GM19452 (cell line): Measurements from ENCODE around the gene GULP1.
"Not testable (repeated sequence)": the region's sequence is repeated elsewhere in the genome, so short reads cannot be mapped to it uniquely, and the experiment has no call there.

ENCODE experiments used
- ATAC-seq: cut with Tn5 transposase; IDR thresholded peaks from one replicate; pipeline ENCODE4 v1.9.1; 2021; ENCODE audit not compliant: unreplicated experiment

Gene GULP1

DNA sequence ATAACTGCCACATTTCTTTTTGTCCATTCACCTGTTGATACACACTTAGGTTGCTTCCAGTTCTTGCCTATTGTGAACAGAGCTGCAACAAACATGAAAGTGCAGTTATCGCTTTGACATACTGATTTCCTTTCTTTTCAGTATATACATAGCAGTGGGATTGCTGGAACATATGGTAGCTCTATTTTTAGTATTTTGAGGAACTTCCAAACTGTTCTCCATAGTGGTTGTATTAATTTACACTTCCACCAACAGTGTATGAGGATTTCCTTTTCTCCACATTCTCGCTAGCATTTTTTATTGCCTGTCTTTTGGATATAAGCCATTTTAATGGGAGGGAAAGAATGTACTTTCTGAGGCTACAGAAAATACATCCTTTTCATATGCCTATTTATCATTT is 167.4 kb downstream of the GULP1 start:
- ATAC-seq = no peak

DNA sequence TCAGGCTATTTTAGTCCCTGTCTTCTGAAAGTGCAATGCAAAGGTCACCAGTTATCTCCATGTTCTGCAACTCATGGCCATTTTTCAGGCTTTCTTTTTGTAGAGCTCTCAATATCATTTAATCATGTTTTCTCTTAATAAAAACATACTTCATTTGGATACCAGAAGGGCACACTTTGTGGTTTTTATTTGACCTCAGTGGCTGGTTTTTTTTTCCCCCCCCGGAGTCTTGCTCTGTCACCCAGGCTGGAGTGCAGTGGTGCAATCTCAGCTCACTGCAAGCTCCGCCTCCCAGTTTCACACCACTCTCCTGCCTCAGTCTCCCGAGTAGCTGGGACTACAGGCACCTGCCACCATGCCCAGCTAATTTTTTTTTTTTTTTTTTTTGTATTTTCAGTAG is 174.4 kb downstream of the GULP1 start:
- ATAC-seq = not testable (repeated sequence)

DNA sequence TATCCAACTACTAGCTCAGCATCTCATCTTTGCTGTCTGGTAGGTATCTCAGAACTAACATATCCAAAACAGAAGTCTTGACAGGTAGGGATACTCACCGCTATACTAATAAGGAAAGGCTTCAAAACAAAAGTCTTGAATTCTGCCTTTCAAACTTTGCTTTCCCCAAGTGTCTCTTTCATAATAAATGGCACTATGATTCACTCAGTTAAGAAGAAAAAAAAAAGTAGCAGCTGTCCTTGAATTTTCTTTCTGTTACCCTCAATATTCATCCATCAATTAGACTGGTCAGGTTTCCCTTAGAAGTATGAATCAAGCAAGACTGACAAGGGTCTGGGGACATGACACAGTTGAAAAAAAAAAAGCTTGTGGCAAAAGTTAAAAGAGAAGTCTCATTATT is 175.1 kb downstream of the GULP1 start:
- no peak for ATAC-seq

DNA sequence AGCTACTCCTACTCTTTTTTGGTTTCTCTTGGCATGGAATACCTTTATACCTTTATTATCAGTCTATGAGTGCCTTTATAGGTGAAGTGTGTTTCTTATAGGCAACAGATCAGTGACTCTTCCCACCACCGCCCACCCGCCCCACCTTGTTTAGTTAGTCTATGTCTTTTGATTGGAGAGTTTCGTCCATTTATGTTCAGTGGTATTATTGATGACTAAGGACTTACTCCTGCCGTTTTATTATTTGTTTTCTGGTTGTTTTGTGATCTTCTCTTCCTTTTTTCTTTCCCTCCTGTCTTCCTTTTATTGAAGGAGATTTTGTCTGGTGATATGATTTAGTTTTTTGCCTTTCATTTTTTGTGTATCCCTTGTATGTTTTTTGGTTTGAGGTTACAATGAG is 179.5 kb downstream of the GULP1 start:
- ATAC-seq = no peak

DNA sequence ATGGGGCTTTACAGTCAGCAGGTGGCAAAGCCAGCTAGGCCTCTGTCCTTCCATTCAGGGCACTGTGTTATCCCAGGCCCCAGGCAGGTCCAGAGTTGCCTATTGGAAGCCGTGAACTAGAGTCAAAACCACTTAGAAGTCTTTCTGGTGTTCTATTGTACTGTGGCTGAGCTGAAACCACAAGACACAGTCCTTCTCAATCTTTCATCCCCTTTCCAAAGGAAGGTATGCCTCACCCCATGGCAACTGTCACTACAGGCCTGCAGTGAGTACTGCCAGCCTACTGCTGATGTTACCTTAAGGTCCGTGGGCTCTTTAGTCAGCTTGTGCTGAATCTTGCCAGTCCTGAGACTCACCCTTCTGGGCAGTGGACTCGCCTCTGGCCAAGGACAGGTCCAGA is 181.6 kb downstream of the GULP1 start:
- ATAC-seq = no peak

DNA sequence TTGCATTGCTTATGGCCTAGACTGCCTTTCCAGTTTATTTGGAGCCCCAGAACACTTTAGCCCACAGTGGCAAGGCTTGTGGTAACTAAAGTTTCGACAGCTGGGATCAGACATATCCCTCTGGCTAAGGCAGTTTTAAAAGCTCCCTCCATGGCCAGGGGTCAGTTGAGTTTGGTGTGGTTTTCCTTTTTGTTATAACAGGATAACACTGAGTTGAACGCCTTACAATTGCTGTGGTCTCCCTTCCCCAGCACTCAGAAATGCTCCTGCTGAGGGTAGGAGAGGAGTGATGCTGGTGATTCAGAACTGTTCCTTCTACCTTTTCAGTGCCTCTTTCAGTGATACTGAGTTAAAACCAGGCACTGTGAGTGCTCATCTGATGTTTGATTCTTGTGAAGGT is 182.6 kb downstream of the GULP1 start:
- no peak for ATAC-seq

DNA sequence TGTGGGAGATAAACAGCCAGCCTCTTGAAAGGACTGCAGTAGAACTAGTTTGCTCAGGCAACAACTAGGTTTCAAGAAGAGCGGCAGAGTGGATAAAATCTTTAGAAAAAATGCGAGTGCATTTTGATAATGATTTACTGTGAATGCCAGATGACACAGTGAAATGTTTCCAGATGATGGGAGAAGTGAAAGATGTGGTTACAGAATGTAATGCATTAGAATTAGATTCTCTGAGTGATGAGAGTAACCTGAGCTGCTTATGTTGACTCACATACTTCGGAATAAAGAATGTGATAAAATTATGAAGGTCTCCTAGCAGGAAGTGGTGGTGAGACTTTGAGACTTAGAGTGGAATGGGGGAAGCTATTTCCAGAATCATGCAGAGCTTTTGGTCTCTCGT is 184.3 kb downstream of the GULP1 start:
- ATAC-seq = no peak

DNA sequence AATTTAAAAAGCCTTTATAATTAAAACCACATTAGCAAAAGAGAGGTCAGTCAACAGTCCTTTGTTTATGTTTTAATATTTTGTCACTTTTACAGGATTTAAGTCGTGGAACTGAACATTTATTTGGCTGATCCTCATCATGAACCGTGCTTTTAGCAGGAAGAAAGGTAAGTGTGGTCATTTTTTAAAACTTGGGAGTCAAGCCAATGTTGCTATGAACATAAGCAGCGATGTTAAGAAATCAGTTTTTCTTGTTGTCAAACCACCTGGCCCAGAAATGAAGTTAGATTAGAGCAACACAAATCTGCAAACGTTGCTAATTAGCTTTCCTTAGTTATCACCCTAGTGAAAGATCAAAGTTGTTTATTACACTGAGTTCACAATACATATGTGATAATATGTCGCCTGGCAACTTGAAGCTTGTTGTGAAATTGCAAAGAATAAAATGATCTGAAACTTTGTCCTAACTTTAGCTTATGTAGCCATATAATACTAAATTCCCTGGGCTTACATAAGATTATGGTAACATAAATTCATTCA is 186.0 kb downstream of the GULP1 start:
- ATAC-seq = no peak

DNA sequence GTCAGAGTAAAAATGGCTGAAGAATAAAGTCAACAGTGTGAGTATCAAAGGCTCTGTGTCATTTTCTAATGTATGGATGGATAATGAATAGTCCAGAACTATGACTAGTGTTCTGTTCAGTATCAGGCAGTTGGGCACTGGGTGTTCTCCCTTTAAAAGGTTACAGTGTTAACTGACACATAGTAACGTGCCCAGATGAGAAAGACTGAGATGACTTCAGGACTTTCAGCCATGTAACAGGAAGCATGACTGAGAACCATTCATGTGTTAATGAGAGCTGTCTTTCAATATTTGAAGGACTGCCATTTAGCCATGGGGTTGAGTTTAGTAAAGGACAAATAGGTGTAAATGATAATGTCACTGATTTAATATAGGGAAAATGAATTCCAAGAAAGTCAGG is 187.1 kb downstream of the GULP1 start:
- peak; percentile 95 for ATAC-seq

DNA sequence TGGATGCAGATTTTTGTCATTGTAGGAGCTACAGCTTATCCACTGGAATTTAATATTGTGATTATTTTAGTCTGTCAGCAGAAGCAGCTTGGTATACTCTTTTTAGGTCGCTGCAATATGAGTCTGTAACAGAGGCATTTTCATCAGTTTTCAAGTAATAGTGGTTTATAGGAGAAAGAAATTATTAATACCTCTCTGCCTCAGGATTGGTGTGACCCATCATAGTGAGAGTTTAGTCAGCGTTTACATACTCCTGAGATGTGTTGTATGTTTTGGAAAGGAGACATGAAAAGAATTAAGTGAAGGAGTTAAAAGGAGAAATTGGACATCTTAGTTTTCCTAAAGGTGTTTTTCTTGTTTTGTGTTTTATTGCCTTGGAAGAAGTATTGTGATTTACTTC is 189.8 kb downstream of the GULP1 start:
- no peak for ATAC-seq

DNA sequence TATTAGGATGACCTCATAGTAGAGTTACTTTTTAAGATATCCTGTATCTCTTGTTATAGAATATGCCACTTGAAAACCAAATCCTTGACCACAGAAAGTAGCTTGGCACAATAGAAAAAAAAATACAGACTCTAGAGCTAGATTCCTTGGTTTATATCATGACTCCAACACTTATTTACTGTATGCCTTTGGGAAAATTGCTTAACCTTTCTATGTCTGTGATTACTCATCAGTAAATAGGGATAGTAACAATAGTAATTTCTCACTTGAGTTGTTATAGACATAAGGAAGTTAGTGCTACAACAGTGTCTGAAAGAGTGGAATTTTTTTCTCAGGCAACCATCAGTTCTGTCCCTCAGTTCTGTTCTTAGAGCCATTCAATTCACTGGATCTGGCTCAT is 193.8 kb downstream of the GULP1 start:
- no peak for ATAC-seq

DNA sequence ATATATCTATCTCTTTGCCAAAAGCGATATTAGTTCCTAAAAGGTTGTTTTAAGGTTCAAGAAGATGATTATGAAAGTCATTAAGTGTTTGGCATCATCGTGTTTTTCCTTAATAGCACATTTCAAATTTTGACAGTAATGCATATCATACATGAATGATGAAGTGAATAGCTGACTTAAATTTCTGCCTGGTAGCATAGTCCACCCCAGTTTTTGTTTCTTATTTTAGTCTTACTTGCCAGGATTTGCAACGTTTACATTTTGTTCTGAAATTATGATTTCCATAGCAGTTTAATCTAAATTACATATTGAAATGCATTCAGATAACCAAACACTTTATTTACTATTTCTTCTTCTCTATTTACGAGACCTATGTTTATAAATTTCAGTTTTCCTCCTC is 201.1 kb downstream of the GULP1 start:
- ATAC-seq = no peak

DNA sequence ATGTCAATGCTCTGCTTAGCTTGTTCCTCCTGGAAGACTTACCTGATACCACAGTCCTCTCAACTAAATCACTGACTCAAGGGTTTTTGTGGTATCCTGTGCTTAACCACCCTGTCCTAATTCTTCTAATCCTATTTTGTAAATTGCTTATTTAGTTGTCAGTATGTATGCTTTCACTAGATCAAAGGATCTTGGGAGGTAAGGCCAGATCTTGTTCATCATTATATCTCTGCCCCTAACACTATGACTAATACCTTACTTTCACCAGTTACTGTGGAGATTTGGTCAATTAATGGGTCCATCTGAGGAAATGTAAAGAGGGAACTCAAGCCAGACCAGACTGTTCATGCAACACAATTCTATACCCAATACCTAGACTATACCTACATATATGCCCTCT is 203.2 kb downstream of the GULP1 start:
- no peak for ATAC-seq

DNA sequence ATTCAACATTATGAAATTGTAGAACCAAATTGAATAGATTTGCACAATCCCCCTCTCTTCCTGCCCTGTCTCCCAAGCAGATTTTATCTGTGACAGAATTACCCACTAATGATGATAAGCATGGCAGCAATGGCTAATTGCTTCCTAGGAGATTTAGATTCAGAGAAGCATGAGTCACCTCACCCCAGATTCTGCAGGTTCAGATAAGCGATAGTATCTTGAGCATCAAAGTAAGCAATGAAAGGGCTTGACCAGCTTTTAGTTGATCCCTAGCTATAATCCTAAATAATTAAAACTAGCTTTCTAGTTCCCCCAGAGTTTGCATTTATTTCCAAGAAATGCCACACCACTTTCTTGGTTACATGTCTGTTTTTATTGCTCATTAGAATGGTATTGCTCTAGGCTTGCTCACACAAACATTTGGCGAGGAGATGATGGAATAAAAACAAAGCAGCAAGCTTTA is 204.3 kb downstream of the GULP1 start:
- ATAC-seq = no peak

DNA sequence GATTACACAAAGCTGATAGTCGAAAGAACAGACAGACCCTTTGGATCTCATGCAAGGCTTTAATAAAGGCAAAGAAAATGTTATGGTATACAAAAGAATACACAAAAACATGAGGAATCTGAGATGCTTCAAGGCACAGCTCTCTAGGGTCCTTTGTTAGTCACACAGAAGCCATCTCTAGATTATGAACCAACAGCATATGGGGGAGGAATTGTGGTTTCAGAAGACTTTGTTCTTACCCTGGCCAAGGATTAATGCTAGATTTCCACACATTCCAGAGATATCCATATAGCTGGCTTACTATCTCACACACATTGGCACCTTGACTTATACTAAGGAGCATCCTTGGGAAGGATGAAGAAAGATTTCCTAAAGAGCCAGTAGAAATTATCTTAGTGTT is 206.1 kb downstream of the GULP1 start:
- ATAC-seq = no peak

DNA sequence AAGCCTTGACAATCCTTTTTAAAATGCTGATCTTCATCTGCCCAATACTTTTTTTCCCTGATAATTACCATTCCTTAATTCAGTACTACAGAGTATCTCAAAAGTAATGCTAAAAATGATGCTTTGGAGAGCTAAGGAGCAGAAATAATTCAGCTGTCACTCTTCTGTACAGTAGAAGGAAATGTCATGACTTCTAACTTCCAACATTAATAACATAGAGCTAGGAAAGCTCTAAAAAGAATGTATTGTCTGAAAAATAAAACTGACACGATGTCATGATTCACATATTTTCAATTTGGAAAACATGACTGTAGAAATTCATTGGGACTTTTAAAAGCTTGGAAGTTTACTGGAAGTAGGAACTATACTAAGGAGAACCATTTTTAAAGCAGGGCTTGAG is 212.3 kb downstream of the GULP1 start:
- ATAC-seq = no peak

DNA sequence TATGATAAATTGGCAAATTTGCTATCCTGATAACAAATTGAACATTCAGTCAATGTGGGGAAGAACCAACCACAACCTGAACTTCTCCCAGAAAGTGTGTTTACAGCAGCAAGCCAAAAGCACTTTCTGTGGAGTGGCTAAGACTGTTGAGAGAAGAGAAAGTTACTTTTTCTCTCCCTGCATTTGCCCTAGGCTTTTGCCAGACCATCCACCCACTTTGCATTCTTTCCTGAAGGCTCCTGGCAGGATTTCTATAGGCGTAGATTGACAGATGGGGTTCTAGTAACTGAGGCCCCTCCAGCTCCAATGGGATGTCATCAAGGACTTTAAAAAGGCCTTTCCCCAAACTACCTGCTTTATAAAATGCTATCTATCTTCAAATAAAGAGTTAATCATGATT is 215.2 kb downstream of the GULP1 start:
- no peak for ATAC-seq

DNA sequence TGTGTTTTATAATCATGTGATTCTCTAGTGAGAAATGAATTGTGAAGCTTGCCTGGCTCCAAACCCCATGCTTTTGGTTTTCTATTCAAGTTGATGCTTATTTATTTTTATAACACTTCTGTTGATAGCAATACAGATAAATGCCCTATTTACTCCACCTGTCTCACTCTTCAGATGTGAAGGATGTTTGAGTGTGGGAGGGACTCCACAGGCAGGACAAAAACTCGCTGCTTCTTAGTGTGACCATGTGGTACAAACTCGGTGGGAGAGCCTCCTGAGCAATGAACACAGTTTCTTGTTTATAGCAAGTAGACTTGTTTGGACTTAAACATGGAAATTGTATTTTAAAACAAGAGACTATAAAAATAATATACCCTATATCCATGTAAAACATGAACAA is 219.7 kb downstream of the GULP1 start:
- ATAC-seq = no peak

DNA sequence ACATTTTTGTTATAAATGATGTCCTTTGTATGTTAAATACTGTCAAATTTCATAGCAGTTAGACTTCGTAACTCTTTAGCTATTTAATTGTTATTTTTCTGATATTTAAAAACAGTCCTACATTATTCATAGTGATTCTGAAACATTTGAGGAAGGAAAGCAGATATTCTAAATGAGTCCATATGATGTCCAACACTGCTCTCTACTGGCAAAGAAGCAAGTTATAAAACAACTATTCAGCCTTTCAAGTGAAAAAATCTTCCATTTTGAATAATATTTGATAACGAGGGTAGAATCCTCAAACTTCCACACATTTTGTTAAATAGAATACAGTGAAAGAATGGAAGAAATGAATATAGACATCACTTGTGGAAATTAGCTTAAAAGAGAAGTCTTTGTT is 220.8 kb downstream of the GULP1 start:
- ATAC-seq = peak; percentile 63

DNA sequence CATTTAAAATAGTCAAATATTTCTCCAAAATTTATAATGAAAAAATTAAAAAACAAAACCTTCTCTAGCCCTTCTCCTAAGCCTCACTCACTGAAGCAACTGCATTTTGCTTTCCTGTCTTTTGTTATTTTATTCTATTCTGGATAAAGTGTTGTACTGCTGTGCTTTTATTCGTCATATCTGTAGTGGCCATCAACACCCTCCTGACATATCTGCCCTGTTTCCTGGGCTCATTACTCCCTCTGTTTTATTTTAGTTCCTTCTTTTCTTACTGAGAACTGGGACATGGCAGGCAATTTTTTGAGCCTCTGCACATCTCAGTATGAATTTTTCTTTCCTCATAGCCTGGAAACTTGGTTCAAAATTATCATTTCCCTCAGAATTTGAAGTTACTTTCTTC is 224.2 kb downstream of the GULP1 start:
- no peak for ATAC-seq

DNA sequence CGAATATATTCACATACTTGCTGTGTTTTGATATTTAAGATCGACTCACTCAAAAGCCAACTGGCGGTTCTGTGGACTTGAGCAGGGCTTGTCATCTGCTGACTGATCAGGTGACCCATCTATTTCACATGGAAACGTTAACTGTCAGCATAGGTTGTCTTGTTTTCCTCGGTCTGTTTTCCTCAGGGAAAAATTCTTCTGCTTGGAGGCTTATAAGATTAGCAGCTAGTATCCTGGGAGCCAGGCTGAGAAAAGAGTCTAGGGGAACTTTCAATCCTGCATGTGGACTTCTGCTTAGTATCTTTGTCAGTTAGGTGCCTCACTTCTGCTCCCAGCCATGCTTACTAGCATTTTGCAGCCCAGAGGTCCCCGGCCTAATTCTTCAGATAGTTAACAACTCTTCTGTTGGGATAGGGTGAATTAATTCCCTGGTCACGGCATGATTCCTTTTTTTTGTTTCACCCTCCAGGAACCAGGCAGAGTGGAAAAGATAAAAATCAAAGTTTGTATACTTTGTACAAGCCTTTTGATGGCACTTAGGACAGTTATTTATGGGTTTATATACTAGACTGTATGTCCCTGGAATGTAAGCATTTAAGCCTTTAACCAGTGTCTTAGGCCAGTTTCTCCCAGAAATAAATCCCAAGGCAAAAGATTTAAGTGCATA is 226.0 kb downstream of the GULP1 start:
- no peak for ATAC-seq

DNA sequence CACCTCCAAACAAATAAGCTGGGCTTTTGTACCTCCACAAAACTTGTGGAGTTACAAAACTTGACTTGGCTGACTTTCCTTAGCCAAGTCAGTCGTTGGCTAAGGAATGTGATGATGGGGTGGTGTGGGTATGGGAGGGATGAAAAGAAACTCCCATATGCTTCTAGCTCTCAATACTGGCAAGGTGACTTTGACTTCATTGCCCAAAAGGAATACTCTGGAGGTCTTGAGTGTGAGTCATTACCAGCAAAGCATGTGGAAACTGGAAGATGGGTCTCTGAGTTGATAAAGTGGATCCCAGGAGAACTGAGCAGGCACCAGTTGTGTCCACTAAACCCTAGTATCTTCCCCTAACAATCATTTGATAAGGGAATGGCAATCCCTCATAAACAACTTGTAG is 226.7 kb downstream of the GULP1 start:
- ATAC-seq = no peak

DNA sequence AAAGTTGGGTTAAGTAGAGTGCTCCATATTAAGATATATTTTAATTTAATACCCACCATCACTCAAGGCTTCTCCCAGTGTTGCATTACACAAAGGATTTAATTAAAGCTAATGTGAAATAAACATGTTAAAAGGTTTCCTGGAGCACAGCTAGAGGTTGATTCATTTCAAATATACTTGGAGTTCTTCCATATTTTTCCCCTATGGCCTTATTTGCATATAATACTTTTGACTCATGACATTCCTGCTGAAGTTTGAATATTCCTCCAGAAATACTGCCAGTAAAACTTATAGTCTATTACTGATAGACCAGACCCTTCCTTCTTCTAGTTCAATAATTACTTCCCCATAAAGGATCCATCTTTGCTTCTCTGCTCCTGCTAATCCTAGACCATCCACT is 227.5 kb downstream of the GULP1 start:
- no peak for ATAC-seq
